Measurements from ENCODE around the gene LRRC8D. TPM values are rescaled to one million over a fixed set of nuclear protein-coding genes. Genes with fewer than 3 reads are reported as not detected.
A peak's percentile ranks its signal among the peaks of the same experiment; 100 is the strongest.

LRRC8D gene
- total RNA-seq, 1 experiment from 2014 or later: 37.2 TPM

DNA sequence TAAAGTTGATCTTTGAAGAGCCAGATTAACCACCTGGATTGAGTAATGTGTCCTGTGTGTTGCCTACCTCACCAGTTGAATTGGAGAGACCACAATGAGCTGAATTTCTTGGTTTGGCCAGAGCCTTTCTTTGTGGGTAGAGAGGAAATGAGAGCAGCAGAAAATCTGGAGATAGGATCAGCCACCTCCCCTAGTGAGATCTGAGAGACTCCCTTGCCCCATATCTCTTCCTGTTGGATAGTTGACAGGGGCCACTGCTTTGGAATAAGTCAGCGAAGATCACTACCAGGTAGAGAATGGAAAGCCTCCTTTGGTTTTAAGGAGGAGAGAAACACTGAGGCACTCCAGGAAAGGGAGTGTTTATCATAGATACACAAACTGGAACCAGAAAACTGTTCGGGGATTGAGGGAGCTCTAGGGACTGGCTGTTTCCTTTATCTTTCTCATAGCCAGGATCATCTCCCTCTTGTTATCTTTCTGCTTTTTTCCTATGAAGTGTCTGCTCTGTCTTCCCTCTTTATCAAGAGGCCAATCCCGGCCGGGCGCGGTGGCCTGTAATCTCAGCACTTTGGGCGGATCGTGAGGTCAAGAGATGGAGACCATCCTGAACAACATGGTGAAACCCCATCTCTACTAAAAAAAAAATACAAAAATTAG lies 152.8 kb downstream of the LRRC8D start:
- H3K9me3 ChIP-seq (ENCODE audit: control insufficient read depth, low read depth, low read length): no peaks in the 10 kb centered on the region
- H2BK20ac ChIP-seq (ENCODE audit: low read depth, low read length, poor library complexity, severe bottlenecking): no peak overlapping the region
- no peak overlapping the region for H3K14ac ChIP-seq (ENCODE audit: insufficient read depth, low read length)
- no CpG with 5 or more reads among the region's 8 CpGs for WGBS (ENCODE audit: extremely low coverage, insufficient read length, low lambda C conversion rate)
- no peak for DNase-seq
- no peaks in the 10 kb centered on the region for H3K79me1 ChIP-seq (ENCODE audit: insufficient read depth, low read depth, low read length, poor library complexity, severe bottlenecking)
- peak overlapping the region in 1 of 3 experiments; percentile 41; a peak in 1 of 7 replicates for H3K27ac Mint-ChIP-seq
- no peak overlapping the region for H2BK120ac ChIP-seq (ENCODE audit: low read depth, low read length, poor library complexity, severe bottlenecking)
- TF ChIP-seq, protein P1, sequence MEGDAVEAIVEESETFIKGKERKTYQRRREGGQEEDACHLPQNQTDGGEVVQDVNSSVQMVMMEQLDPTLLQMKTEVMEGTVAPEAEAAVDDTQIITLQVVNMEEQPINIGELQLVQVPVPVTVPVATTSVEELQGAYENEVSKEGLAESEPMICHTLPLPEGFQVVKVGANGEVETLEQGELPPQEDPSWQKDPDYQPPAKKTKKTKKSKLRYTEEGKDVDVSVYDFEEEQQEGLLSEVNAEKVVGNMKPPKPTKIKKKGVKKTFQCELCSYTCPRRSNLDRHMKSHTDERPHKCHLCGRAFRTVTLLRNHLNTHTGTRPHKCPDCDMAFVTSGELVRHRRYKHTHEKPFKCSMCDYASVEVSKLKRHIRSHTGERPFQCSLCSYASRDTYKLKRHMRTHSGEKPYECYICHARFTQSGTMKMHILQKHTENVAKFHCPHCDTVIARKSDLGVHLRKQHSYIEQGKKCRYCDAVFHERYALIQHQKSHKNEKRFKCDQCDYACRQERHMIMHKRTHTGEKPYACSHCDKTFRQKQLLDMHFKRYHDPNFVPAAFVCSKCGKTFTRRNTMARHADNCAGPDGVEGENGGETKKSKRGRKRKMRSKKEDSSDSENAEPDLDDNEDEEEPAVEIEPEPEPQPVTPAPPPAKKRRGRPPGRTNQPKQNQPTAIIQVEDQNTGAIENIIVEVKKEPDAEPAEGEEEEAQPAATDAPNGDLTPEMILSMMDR (conservative IDR thresholded peaks at IDR 0.05): no peak
- no peaks in the 10 kb centered on the region for H3K27me3 Mint-ChIP-seq (ENCODE audit: low read depth)
- H2AK5ac ChIP-seq (ENCODE audit: insufficient read length, low read length): no peak overlapping the region
- no peaks in the 10 kb centered on the region for H3K79me2 ChIP-seq (ENCODE audit: insufficient read depth, low read length)
- no peak overlapping the region for H3K4me3 Mint-ChIP-seq
- no peaks in the 10 kb centered on the region for H3K23me2 ChIP-seq (ENCODE audit: insufficient read length, low read depth, low read length, poor library complexity, severe bottlenecking)
- no peak overlapping the region for H2BK15ac ChIP-seq (ENCODE audit: low read depth, low read length)
- no peaks in the 10 kb centered on the region for H3K27me3 ChIP-seq (ENCODE audit: insufficient read depth, low read length)
- H3K4me2 ChIP-seq (ENCODE audit: insufficient read depth, insufficient read length, low read length): no peak overlapping the region
- H4K8ac ChIP-seq (replicated peaks; ENCODE audit: insufficient read length, low read depth, low read length): no peak overlapping the region
- no peak overlapping the region for H3K23ac ChIP-seq (ENCODE audit: insufficient read length, low read depth, low read length)
- H3T11ph ChIP-seq (ENCODE audit: low read length): no peak overlapping the region
- H4K20me1 ChIP-seq (ENCODE audit: control insufficient read depth, insufficient read depth, insufficient read length): no peaks in the 10 kb centered on the region
- H2BK12ac ChIP-seq (ENCODE audit: insufficient read length, low read depth, low read length): no peak overlapping the region
- no peak overlapping the region for H2AFZ ChIP-seq (ENCODE audit: low read length)
- H3K56ac ChIP-seq (ENCODE audit: insufficient read length, low read depth, low read length): no peak overlapping the region
- no peak overlapping the region for H3K9ac ChIP-seq (ENCODE audit: extremely low read depth, insufficient read length, low read length)
- H4K91ac ChIP-seq (ENCODE audit: insufficient read length, low read depth, low read length): no peak overlapping the region
- H3K36me3 Mint-ChIP-seq (ENCODE audit: insufficient read depth in 1 of 3, low read depth in 3 of 3): no peaks in the 10 kb centered on the region
- H3K9me3 Mint-ChIP-seq: no peaks in the 10 kb centered on the region; a peak in 1 of 5 replicates
- H4K5ac ChIP-seq (ENCODE audit: insufficient read length, low read depth, low read length): no peak overlapping the region
- H2BK5ac ChIP-seq (ENCODE audit: insufficient read length, low read length): no peak overlapping the region
- peaks cover 2% of the 10 kb centered on the region; the same call in 1 of the 2 replicates for H3K4me1 ChIP-seq (ENCODE audit: insufficient read depth, low read length)
- no peak overlapping the region for H3K27ac ChIP-seq (ENCODE audit: insufficient read length, low read depth, low read length)
- no peak overlapping the region for H3K4ac ChIP-seq (ENCODE audit: low read depth, low read length)
- peaks cover 6% of the 10 kb centered on the region in 2 experiments; a peak in 3 of 4 replicates for H3K4me1 Mint-ChIP-seq
- no peak overlapping the region for H3K18ac ChIP-seq (ENCODE audit: insufficient read length, low read depth, low read length)

Data from H9 (cell line).